ENCODE results near the gene TAF6. TPM values are rescaled to one million over a fixed set of nuclear protein-coding genes. Genes with fewer than 3 reads are reported as not detected.
A peak's percentile ranks its signal among the peaks of the same experiment; 100 is the strongest.

Gene TAF6
- total RNA-seq, 1 donor from 2014 or later, result 34.1 TPM

DNA sequence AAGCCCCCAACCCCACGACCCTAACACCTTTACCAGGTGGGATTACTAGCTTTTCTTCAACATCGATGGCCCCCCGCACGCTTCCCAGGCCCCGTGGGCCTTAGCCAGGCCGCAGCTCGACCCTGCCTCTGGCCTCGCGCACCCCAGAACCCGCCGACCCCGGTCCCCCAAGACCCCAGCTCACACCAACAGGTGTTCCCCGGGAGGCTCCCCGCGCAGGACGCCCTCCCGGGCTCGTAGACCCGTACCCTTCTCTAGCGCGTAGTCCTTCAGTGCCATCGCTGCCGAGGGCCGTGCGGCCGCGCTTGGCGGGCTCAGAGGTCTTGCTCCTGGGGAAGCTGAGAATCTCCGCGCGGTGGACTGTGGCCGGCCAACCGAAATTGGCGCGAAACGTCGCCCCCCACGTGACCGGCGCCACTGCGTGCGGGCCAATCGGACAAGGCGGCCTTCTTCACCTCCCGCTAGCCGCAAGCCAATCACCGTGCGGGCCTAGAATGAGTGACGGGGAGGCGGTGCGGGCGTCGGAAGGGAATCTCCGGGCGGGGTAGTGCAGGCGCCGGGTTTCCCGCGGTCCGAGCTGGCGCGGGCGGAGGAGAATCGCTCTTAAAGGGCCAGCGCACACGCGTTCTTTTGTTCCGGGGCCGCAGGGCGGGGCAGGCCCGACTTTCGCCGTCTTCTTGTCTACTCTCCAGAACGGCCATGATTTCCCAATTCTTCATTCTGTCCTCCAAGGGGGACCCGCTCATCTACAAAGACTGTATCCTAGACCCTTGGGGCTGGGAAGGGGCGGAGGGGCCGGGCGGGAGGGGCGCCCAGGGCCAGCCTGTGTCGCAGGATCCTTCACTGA is 17.9 kb downstream of the TAF6 start, which contains the start of the genes AP4M1 and MCM7:
AP4M1 (plus strand) TSS at position 628 of the 847 bp plus-strand sequence; CDS start at position 700, 72 bp downstream.
MCM7 (minus strand) TSS at position 382 of the 847 bp plus-strand sequence; CDS start at position 279, 103 bp downstream.
- intact Hi-C loops (cut with micrococcal nuclease), result no loop called here

GRCh38 chr7:100100420-100101015 is 18.6 kb downstream of the TAF6 start:
- TF ChIP-seq, protein P1, sequence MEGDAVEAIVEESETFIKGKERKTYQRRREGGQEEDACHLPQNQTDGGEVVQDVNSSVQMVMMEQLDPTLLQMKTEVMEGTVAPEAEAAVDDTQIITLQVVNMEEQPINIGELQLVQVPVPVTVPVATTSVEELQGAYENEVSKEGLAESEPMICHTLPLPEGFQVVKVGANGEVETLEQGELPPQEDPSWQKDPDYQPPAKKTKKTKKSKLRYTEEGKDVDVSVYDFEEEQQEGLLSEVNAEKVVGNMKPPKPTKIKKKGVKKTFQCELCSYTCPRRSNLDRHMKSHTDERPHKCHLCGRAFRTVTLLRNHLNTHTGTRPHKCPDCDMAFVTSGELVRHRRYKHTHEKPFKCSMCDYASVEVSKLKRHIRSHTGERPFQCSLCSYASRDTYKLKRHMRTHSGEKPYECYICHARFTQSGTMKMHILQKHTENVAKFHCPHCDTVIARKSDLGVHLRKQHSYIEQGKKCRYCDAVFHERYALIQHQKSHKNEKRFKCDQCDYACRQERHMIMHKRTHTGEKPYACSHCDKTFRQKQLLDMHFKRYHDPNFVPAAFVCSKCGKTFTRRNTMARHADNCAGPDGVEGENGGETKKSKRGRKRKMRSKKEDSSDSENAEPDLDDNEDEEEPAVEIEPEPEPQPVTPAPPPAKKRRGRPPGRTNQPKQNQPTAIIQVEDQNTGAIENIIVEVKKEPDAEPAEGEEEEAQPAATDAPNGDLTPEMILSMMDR (IDR thresholded peaks at IDR 0.05; ENCODE audit: borderline replicate concordance), result no peak
- peak; percentile 92 for DNase-seq
- no peaks in the 10 kb centered on the region for H3K9me3 ChIP-seq (replicated peaks)
- H3K4me1 ChIP-seq, result peaks cover 37% of the 10 kb centered on the region
- peak overlapping the region; percentile 89 for H3K4me3 ChIP-seq
- H3K27ac ChIP-seq (replicated peaks), result peak overlapping the region; percentile 97
- intact Hi-C loops (cut with micrococcal nuclease), result no loop called here
- peaks cover 65% of the 10 kb centered on the region for H3K36me3 ChIP-seq
- H3K27me3 ChIP-seq (ENCODE audit: low read depth), result no peaks in the 10 kb centered on the region

More for the DNA sequence above, 17.9 kb downstream of the TAF6 start, which contains the start of the genes AP4M1 and MCM7:
- no peaks in the 10 kb centered on the region for H3K9me3 ChIP-seq (replicated peaks)
- H3K27me3 ChIP-seq (ENCODE audit: low read depth), result no peaks in the 10 kb centered on the region
- H3K4me1 ChIP-seq, result peaks cover 37% of the 10 kb centered on the region
- peak; percentile 99 for DNase-seq
- H3K4me3 ChIP-seq, result peak within 1 kb of the TSS; percentile 89
- H3K27ac ChIP-seq (replicated peaks), result peak within 1 kb of the TSS; percentile 97
- TF ChIP-seq, protein P1 (IDR thresholded peaks at IDR 0.05; ENCODE audit: borderline replicate concordance), result no peak
- peaks cover 65% of the 10 kb centered on the region for H3K36me3 ChIP-seq

DNA sequence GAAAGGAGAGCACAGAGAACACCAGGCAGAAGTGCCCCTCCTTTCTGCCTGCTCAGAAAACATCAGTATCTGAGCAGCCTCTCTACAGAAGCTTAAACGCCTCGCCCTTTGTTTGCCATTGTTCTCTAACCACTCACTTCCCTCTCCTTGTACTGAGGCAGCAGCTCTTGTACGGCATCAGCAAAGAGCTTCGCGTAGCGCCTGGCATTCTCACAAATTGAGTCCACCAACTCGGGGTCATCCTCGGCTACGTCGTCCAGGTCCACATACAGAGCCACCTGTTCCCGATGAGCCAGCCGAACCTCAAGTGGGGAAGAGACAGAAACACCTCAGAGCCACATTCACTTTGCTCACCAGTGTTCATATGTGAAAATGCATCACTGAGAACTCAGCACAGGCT is 19.7 kb downstream of the TAF6 start:
- intact Hi-C loops (cut with micrococcal nuclease), result no loop called here
- no peak for DNase-seq
- peaks cover 66% of the 10 kb centered on the region for H3K36me3 ChIP-seq

GRCh38 chr7:100098913-100099312 is 20.2 kb downstream of the TAF6 start:
- intact Hi-C loops (cut with micrococcal nuclease), result no loop called here
- Histone ChIP-seq H3K9me3 (replicated peaks) (no peaks in the 10 kb centered on the region), H3K4me1 (peaks cover 38% of the 10 kb centered on the region), H3K36me3 (peaks cover 69% of the 10 kb centered on the region), H3K4me3 (no peak overlapping the region), H3K27me3 (ENCODE audit: low read depth) (no peaks in the 10 kb centered on the region), H3K27ac (replicated peaks) (no peak overlapping the region)
- TF ChIP-seq, protein P1 (IDR thresholded peaks at IDR 0.05; ENCODE audit: borderline replicate concordance), result no peak
- DNase-seq, result no peak

More for the DNA sequence above, 19.7 kb downstream of the TAF6 start:
- Histone ChIP-seq H3K4me1 (peaks cover 37% of the 10 kb centered on the region), H3K27ac (replicated peaks) (no peak overlapping the region), H3K9me3 (replicated peaks) (no peaks in the 10 kb centered on the region), H3K4me3 (peak overlapping the region; percentile 89), H3K27me3 (ENCODE audit: low read depth) (no peaks in the 10 kb centered on the region)
- TF ChIP-seq, protein P1 (IDR thresholded peaks at IDR 0.05; ENCODE audit: borderline replicate concordance), result no peak

DNA sequence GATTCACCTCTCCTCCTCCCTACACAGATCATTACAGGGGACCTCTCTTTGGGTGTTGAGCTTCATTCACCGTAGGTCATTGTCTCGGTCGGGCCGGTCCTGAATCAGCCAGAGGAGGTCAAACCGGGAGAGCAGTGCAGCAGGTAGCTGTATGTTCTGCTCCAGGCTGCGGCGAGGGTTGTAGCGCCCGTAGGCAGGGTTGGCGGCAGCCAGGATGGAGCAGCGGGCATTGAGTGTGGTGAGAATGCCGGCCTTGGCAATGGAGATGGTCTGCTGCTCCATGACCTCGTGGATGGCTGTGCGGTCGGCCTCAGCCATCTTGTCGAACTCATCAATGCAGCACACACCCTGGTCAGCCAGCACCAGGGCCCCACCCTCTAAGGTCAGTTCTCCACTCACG is 23.5 kb downstream of the TAF6 start:
- H3K36me3 ChIP-seq, result peaks cover 88% of the 10 kb centered on the region
- DNase-seq, result no peak

More for the DNA sequence above, 23.5 kb downstream of the TAF6 start:
- intact Hi-C loops (cut with micrococcal nuclease), result no loop called here
- no peak overlapping the region for H3K27ac ChIP-seq (replicated peaks)
- H3K27me3 ChIP-seq (ENCODE audit: low read depth), result no peaks in the 10 kb centered on the region
- H3K9me3 ChIP-seq (replicated peaks), result no peaks in the 10 kb centered on the region
- peaks cover 30% of the 10 kb centered on the region for H3K4me1 ChIP-seq
- H3K4me3 ChIP-seq, result no peak overlapping the region
- TF ChIP-seq, protein P1 (IDR thresholded peaks at IDR 0.05; ENCODE audit: borderline replicate concordance), result no peak

Measured in left ventricle myocardium inferior (tissue), 1 donor.